Measurements from ENCODE around the gene SHTN1. TPM values are rescaled to one million over a fixed set of nuclear protein-coding genes. Genes with fewer than 3 reads are reported as not detected.

Gene SHTN1
- total RNA-seq, 1 experiment from 2014 or later, result 0.82 TPM

- DNase-seq, result no peak
- H3K4me3 ChIP-seq, result no peak overlapping the region
- H3K9me3 ChIP-seq, result no peaks in the 10 kb centered on the region
- H3K27me3 ChIP-seq, result no peaks in the 10 kb centered on the region
- H3K36me3 ChIP-seq, result no peaks in the 10 kb centered on the region; the same call in 1 of the 2 replicates
These were observed 43.4 kb downstream of the SHTN1 start for GRCh38 chr10:116961406-116962251.

DNA sequence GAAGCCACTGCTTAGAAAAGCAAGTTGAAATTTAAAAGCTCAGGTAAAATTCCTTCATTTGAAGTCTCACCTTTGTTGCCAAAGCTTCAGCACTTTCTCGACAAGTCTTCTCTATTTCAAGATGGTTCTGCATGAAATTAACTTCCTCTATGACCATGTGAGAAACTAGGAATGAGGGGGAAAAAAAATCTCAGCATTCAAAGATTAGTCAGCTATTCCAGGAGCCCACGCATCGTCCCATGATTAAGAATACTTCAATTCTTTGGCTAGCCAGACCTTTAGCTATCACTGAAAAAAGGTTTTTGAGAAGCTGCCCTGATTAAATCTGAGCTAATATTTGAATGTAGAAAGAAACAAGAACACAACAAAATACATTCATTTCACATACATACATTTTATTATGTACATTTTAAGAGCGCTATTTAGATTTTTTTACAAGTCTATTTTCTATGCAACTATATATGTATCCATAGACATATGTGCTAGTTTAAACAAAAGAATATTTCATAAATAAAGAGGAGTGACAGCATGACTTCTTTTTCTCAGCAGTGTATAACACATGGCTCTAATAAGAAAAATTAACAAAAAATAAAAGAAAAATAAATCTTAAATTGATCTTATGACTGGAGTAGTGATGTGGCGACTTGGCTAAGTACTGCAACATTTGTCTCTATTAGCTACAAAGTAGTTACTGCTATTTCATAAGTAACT is 44.8 kb downstream of the SHTN1 start:
- Histone ChIP-seq H3K9me3 (no peaks in the 10 kb centered on the region), H3K4me3 (no peak overlapping the region), H3K36me3 (no peaks in the 10 kb centered on the region), H3K27me3 (no peaks in the 10 kb centered on the region)
- DNase-seq, result no peak

- DNase-seq, result no peak
- Histone ChIP-seq H3K27me3 (no peaks in the 10 kb centered on the region), H3K4me3 (no peak overlapping the region), H3K9me3 (no peaks in the 10 kb centered on the region), H3K36me3 (peaks cover 4% of the 10 kb centered on the region; the same call in 1 of the 2 replicates)
These were observed 52.3 kb downstream of the SHTN1 start for GRCh38 chr10:116952729-116953128.

- Histone ChIP-seq H3K9me3 (no peaks in the 10 kb centered on the region; the same call in 1 of the 2 replicates), H3K27me3 (no peaks in the 10 kb centered on the region), H3K4me3 (no peak overlapping the region), H3K36me3 (peaks cover 4% of the 10 kb centered on the region)
- no peak for DNase-seq
These were observed 56.5 kb downstream of the SHTN1 start for GRCh38 chr10:116948530-116948870.

DNA sequence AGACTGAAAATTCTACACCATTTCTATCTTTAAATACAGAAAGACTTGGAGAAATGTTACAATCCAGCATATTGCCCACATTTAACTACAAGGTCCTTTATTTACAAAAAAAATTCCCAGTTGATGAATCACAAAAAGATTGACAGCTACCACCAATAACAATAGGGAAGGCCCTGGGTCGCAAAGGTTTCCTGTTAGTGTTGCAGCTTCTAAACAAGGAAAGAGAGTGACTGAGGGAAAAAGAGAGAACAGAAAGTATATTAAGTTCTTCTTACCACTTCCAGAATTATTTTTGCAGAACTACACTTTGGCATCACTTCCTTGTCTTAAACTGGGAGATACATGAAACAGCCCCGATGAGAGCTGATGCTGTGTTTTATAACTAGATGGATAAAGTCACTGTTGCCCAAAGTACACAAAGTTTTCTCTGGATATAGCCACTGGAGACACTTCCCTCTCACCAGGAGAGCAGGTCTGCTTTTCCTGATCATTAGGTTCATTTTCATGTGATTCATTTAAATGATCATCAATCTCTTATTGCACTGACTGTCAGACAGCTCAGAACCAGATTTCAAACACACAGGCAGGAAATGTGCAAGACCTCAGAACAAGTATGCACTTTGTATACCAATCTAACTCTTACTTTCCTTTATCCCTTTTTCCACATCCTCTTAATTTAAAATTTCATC is 57.0 kb downstream of the SHTN1 start:
- DNase-seq, result peak; percentile 24
- Histone ChIP-seq H3K36me3 (peaks cover 4% of the 10 kb centered on the region), H3K27me3 (no peaks in the 10 kb centered on the region), H3K9me3 (no peaks in the 10 kb centered on the region; the same call in 1 of the 2 replicates), H3K4me3 (no peak overlapping the region)

DNA sequence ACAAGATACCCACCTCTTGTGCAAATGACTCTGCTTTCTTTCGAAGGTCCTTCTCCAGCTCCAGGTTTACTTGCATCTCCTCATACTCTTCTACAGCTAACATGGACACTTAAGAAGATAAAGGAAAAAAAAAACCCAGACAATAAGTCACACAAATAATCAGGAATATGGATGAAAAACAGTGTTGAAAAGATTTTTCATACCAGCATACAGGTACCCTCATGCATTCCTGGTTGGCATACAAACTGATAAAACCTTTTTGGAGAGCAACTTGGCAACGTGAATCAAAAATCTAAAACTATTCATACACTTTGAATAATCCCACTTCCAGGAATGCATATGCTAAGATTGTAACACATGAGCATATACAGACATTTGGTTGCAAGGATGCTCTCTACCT is 60.1 kb downstream of the SHTN1 start:
- Histone ChIP-seq H3K4me3 (no peak overlapping the region), H3K27me3 (no peaks in the 10 kb centered on the region), H3K9me3 (no peaks in the 10 kb centered on the region; the same call in 1 of the 2 replicates), H3K36me3 (no peaks in the 10 kb centered on the region; the same call in none of the 2 replicates)
- DNase-seq, result no peak

GRCh38 chr10:116931806-116932205 is 73.2 kb downstream of the SHTN1 start:
- peaks cover 5% of the 10 kb centered on the region; the same call in 1 of the 2 replicates for H3K9me3 ChIP-seq
- H3K36me3 ChIP-seq, result peaks cover 5% of the 10 kb centered on the region
- H3K4me3 ChIP-seq, result no peak overlapping the region
- DNase-seq, result no peak
- no peaks in the 10 kb centered on the region for H3K27me3 ChIP-seq

- Histone ChIP-seq H3K4me3 (no peak overlapping the region), H3K36me3 (no peaks in the 10 kb centered on the region; the same call in none of the 2 replicates), H3K27me3 (no peaks in the 10 kb centered on the region), H3K9me3 (no peaks in the 10 kb centered on the region)
- no peak for DNase-seq
These were observed 78.6 kb downstream of the SHTN1 start for GRCh38 chr10:116926426-116926825.

DNA sequence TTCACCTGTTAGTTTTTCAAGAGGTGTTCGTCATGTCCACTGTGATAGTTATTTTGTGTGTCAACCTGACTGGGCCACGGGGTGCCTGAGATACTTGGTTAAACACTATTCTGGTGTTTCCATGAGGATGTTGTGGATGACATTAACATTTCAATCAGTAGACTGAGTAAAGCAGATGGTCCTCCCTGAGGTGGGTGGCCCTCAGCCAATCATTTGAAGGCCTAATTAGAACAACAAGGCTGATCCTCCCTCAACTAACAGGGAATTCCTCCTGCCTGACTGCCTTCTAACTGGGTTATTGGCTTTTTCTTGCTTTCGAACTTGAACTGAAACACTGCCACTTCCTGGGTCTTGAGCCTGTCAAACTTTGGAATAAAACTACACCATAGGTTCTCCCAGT is 79.9 kb downstream of the SHTN1 start:
- H3K4me3 ChIP-seq, result no peak overlapping the region
- H3K9me3 ChIP-seq, result no peaks in the 10 kb centered on the region
- DNase-seq, result no peak
- H3K36me3 ChIP-seq, result no peaks in the 10 kb centered on the region; the same call in none of the 2 replicates
- H3K27me3 ChIP-seq, result no peaks in the 10 kb centered on the region

DNA sequence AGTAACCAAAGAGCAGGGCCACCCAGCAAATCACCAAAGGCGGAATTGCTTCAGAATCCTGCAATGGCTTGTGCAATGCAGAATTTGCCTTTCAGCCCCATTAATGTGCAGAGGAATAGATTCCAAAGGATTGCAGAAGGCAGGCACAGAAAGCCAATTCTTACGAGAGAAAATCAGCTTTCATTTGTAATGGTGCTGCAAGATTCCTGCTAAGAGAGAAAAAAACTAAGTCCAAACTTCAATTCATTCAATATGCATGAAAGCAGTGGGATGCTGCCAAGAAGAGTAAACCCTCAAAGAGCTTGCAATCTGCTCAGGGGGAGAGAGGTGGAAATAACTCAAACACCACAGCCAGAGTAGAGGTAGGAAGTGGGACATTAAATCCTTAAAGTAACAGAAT is 85.3 kb downstream of the SHTN1 start:
- Histone ChIP-seq H3K27me3 (no peaks in the 10 kb centered on the region), H3K4me3 (no peak overlapping the region), H3K36me3 (peaks cover 2% of the 10 kb centered on the region; the same call in 1 of the 2 replicates), H3K9me3 (no peaks in the 10 kb centered on the region)
- DNase-seq, result no peak

DNA sequence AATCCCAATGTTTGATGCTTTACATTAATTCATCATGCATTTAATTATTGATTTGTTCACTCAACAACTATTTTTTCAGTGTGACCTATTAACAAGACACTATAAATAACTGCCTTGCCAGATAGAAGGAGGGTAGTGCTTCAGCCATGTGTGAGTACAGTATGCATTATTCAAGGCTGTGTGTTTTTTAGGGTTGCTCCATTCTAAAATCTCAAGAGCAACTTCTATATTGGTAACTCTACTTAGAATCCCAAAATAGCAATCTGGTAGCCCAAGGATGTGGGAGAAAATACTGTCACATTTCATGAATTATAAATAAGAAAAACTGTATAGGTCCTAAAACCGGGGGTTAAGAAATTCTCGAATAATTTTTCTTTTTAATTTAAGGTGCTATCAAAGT is 85.8 kb downstream of the SHTN1 start:
- H3K36me3 ChIP-seq, result peaks cover 5% of the 10 kb centered on the region; the same call in 1 of the 2 replicates
- H3K9me3 ChIP-seq, result no peaks in the 10 kb centered on the region
- no peaks in the 10 kb centered on the region for H3K27me3 ChIP-seq
- no peak overlapping the region for H3K4me3 ChIP-seq
- no peak for DNase-seq

DNA sequence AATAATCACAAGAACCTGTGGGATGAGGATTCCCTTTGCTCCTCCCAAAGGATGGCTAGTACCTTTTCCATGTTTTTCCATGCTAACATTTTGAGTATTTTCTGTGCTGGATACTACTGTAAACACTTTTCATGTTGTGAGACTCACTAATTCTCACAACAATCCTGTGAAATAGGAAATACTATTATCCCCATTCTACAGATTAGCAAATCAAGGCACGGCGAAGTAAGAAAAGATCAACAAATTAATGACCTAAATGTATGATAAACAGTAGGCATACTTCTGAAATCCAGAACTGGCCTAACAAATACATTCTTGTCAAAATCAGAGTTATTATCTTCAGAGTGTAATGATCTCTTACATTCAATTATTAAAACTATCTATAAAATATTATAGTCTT is 86.4 kb downstream of the SHTN1 start:
- H3K9me3 ChIP-seq, result no peaks in the 10 kb centered on the region
- H3K36me3 ChIP-seq, result peaks cover 5% of the 10 kb centered on the region; the same call in 1 of the 2 replicates
- no peaks in the 10 kb centered on the region for H3K27me3 ChIP-seq
- no peak for DNase-seq
- no peak overlapping the region for H3K4me3 ChIP-seq

DNA sequence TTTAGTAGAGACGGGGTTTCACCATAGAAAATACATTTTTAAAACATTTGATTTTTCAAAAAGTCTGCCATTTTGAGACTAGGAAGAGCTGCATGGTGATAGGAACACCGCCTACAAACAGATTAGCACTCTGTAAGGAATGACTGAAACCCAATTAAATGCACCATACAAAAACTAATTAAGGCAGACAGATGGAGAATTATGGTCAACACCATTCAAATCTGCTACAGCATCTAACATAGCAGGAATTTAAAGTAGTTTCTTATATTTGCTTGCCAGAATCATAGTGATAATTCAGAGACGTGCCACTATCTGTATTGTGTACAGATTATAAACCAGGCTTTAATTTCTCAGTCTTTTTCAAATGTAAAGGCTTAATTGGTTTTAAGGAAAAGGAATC is 87.5 kb downstream of the SHTN1 start:
- Histone ChIP-seq H3K27me3 (no peaks in the 10 kb centered on the region), H3K9me3 (no peaks in the 10 kb centered on the region)

GRCh38 chr10:116915340-116915739 is 89.6 kb downstream of the SHTN1 start:
- Histone ChIP-seq H3K4me3 (no peak overlapping the region), H3K36me3 (peaks cover 5% of the 10 kb centered on the region; the same call in 1 of the 2 replicates), H3K9me3 (no peaks in the 10 kb centered on the region), H3K27me3 (no peaks in the 10 kb centered on the region)
- DNase-seq, result no peak

More for the DNA sequence above, 87.5 kb downstream of the SHTN1 start:
- no peak for DNase-seq
- H3K36me3 ChIP-seq, result peaks cover 5% of the 10 kb centered on the region; the same call in 1 of the 2 replicates
- H3K4me3 ChIP-seq, result no peak overlapping the region

GRCh38 chr10:116913695-116914094 is 91.3 kb downstream of the SHTN1 start:
- Histone ChIP-seq H3K9me3 (no peaks in the 10 kb centered on the region), H3K36me3 (peaks cover 5% of the 10 kb centered on the region; the same call in 1 of the 2 replicates), H3K27me3 (no peaks in the 10 kb centered on the region), H3K4me3 (no peak overlapping the region)
- DNase-seq, result no peak

- Histone ChIP-seq H3K4me3 (no peak overlapping the region), H3K27me3 (no peaks in the 10 kb centered on the region), H3K9me3 (no peaks in the 10 kb centered on the region), H3K36me3 (peaks cover 5% of the 10 kb centered on the region; the same call in 1 of the 2 replicates)
- DNase-seq, result no peak
These were observed 92.8 kb downstream of the SHTN1 start for GRCh38 chr10:116912162-116912561.

DNA sequence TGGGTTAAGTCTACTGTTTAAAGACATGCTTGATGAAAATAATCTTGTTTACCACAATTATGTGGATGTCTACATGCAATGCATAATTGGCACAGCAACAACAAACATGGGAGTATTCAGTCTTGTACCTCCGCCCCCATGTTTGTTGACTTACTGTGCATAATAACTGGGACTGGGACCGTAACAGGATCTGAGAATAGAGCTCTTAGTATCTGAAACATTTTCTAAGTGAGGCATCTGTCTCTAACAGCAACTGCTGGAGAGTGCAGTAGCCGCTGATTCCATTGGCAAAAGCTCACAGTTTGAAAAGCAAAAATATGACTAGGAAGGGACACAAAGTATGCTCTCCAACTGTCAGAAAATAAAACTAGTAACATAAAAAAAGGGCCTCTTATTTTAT is 94.1 kb downstream of the SHTN1 start:
- no peak for DNase-seq
- Histone ChIP-seq H3K9me3 (no peaks in the 10 kb centered on the region), H3K36me3 (peaks cover 5% of the 10 kb centered on the region; the same call in 1 of the 2 replicates), H3K4me3 (no peak overlapping the region), H3K27me3 (no peaks in the 10 kb centered on the region)
